GM13976 (cell line): ENCODE measurements around the gene OR2T11.
A peak's percentile ranks its signal among the peaks of the same experiment; 100 is the strongest.

Source experiments
- DNase-seq: peaks from one replicate; pipeline ENCODE4 v3.0.0; 2012; ENCODE audit warnings: low spot score
- in situ Hi-C: fragments of 300-500 bp; cut with MboI; formaldehyde crosslinking; loops from one replicate; pipeline ENCODE4 v1.12.0; 2022; ENCODE audit warnings: low sequenced_read_pairs, mixed read lengths, inconsistent platforms; ENCODE audit not compliant: unreplicated experiment
- TF ChIP-seq, protein P1 (sequence below): IDR thresholded peaks from 2 replicates; pipeline ENCODE4 v1.5.1; 2012; ENCODE audit warnings: borderline replicate concordance, mild to moderate bottlenecking; ENCODE audit not compliant: insufficient read depth; ENCODE audit errors: extremely low read depth, missing control alignments, control extremely low read depth

OR2T11 gene

GRCh38 chr1:248631354-248632008 is 3.4 kb downstream of the OR2T11 start:
- in situ Hi-C loops = no loop called here
- TF ChIP-seq, protein P1, sequence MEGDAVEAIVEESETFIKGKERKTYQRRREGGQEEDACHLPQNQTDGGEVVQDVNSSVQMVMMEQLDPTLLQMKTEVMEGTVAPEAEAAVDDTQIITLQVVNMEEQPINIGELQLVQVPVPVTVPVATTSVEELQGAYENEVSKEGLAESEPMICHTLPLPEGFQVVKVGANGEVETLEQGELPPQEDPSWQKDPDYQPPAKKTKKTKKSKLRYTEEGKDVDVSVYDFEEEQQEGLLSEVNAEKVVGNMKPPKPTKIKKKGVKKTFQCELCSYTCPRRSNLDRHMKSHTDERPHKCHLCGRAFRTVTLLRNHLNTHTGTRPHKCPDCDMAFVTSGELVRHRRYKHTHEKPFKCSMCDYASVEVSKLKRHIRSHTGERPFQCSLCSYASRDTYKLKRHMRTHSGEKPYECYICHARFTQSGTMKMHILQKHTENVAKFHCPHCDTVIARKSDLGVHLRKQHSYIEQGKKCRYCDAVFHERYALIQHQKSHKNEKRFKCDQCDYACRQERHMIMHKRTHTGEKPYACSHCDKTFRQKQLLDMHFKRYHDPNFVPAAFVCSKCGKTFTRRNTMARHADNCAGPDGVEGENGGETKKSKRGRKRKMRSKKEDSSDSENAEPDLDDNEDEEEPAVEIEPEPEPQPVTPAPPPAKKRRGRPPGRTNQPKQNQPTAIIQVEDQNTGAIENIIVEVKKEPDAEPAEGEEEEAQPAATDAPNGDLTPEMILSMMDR = no peak
- no peak for DNase-seq

DNA sequence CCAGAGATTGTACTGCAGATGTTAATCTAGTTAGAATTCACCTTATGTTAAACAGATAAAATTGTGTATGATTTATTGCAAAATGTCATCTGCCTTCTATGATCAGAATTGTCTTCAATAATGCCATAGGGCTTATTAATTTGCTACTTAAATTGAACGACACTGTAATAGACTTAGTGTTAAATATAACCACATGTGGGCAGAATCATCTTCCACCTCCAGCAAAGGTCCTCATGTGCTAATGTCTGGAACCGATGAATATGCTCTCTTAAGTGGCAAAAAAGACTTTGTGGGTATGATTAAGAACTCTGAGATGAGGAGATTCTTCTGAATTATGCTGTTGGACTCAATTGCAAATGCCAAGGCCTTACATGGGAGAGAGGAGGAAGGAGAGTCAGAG is 4.3 kb downstream of the OR2T11 start:
- DNase-seq = no peak
- TF ChIP-seq, protein P1 = no peak
- in situ Hi-C loops = no loop called here

DNA sequence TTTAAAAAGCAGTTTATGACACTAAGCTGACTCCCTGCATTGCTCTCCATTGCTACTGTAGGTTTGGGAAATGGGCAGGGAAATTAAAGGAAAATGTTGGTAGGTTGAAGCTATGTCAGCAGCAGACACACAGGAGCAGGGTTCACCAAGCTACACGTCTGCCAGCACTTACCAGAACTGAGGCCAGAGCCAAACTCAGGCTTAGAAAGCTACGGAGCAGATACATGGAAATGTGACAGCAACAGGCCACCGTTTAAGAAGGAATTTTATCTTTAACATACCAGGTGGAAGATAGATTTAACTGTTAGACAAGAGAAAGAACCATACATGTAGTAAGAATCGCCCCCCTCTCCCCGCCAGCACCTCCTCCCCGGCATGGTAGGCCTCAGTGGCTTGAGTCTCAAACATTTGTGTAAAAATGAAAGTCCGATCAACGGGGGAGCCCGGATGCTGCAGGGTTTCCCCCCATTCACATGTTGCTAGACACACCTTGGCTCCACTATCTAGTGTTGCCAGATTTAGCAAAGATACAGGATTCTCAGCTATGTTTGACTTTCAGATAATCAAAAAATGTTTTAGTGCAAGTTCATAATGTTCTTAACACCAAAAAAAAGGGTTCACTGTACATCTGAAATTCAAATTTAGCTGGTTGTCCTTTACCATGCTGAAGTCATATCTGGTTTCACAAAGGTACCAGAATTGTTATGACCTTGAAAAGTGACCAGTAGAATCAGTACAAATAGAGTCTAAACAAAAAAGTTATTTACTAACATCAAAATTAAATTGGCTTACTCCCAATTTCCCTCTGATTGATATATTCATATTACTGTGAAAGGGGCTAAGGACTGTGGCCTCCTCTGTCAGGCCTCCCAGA is 6.7 kb downstream of the OR2T11 start:
- in situ Hi-C loops = loop anchor here (10.0 kb wide), 1 partner anchor 57 kb away; no protein-coding TSS in a partner anchor
- peak; percentile 73 for DNase-seq
- TF ChIP-seq, protein P1 = no peak

- in situ Hi-C loops = loop anchor here (10.0 kb wide), 1 partner anchor 59 kb away; no protein-coding TSS in a partner anchor
- TF ChIP-seq, protein P1 = no peak
- no peak for DNase-seq
Observed at GRCh38 chr1:248625971-248626370, 8.9 kb downstream of the OR2T11 start.

GRCh38 chr1:248625166-248625565 is 9.7 kb downstream of the OR2T11 start:
- TF ChIP-seq, protein P1 = no peak
- no peak for DNase-seq
- in situ Hi-C loops = loop anchor here (10.0 kb wide), 1 partner anchor 60 kb away; no protein-coding TSS in a partner anchor

DNA sequence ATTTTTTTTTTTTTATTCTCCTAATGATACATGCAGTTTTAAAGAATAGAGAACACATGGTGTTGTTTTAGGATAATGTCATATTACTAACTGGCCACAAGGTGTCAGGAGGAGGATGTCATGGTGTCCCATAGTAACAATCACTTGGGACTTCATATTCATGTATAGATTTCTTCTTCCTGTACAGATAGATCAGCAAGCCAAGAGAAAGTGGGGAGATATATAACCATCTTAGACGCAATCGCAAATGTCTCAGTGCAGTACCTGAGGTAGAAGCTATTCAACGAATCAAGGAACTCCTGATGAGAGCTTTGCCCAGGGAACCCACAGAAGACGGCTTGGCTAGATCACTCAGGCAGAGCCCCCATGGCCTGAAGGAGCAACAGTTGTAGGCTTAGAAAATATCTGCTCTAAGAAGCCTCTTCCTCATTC is 12.3 kb downstream of the OR2T11 start:
- TF ChIP-seq, protein P1 = peak; percentile 51
- in situ Hi-C loops = loop anchor here (10.0 kb wide), 1 partner anchor 62 kb away; no protein-coding TSS in a partner anchor
- DNase-seq = peak; percentile 64
